AG04450 (cell line): ENCODE results near the gene PPARG. TPM values are rescaled to one million over a fixed set of nuclear protein-coding genes. Genes with fewer than 3 reads are reported as not detected.

Experiments
- CTCF ChIA-PET: fragments of 300-600, 350-600 bp; formaldehyde crosslinking; extraction: SDS; loops from one replicate; lab custom pipeline; 2022; ENCODE audit warnings: antibody characterized with exemption, inconsistent platforms; lab: Charles Lee
- POLR2A ChIA-PET: fragments of 350-600 bp; formaldehyde crosslinking; extraction: SDS; loops from one replicate; lab custom pipeline; 2021; ENCODE audit warnings: antibody characterized with exemption, inconsistent platforms; lab: Yijun Ruan, JAX
- DNase-seq: peaks from one replicate; pipeline ENCODE4 v3.0.0-alpha.2; 2011; ENCODE audit warnings: low read depth, low spot score
- H3K27ac ChIP-seq: one replicate; pipeline ENCODE4 v1.5.1; 2012; ENCODE audit warnings: low read depth, low read length, control low read depth
- H3K27me3 ChIP-seq: one replicate; pipeline ENCODE4 v1.6.0; 2012; ENCODE audit warnings: low read length; ENCODE audit not compliant: control insufficient read depth, insufficient read depth
- H3K4me3 ChIP-seq: 2 replicates; pipeline ENCODE4 v1.5.1; 2011; ENCODE audit warnings: mild to moderate bottlenecking, low read depth, low read length, control low read depth
- H3K9me3 ChIP-seq: 2 replicates; pipeline ENCODE4 v1.5.1; 2012; ENCODE audit warnings: low read length; ENCODE audit not compliant: control insufficient read depth, insufficient read depth
- polyA plus RNA-seq: library from polyadenylated mRNA; depleted of rRNA; stranded (reverse); fragments of >200 nt; gene quantifications from 2 replicates; pipeline ENCODE4 v1.2.3, GENCODE V29; 2011; rRNA removed
- small RNA-seq: library from RNA; depleted of rRNA; stranded (forward); fragments of <200 nt; gene quantifications from one replicate; pipeline ENCODE3, GENCODE V24; 2012; ENCODE audit warnings: low read depth; ENCODE audit not compliant: insufficient read length
- TF ChIP-seq, protein P1 (sequence below): IDR thresholded peaks from 2 replicates; pipeline ENCODE4 v1.5.1; 2011; ENCODE audit warnings: low read depth, low read length, control low read depth, inconsistent platforms

Gene PPARG
- polyA plus RNA-seq, 1 experiment = 33.8 TPM

GRCh38 chr3:12479919-12480427 lies 191.1 kb downstream of the PPARG start:
- no peak for DNase-seq
- CTCF ChIA-PET = interaction anchor here (0.6 to 7.6 kb wide), 73 partner anchors 8 to 654 kb away, joined by 3 to 353 read pairs (median 4); partner anchors contain the start of gene TAMM41
- no peaks in the 10 kb centered on the region; the same call in 1 of the 2 replicates for H3K9me3 ChIP-seq
- POLR2A ChIA-PET = interaction anchor here (0.7 to 1.0 kb wide), 2 partner anchors 283 to 292 kb away, joined by 4 read pairs; no protein-coding TSS in a partner anchor
- H3K27ac ChIP-seq = no peak overlapping the region
- H3K4me3 ChIP-seq = no peak overlapping the region
- TF ChIP-seq, protein P1, sequence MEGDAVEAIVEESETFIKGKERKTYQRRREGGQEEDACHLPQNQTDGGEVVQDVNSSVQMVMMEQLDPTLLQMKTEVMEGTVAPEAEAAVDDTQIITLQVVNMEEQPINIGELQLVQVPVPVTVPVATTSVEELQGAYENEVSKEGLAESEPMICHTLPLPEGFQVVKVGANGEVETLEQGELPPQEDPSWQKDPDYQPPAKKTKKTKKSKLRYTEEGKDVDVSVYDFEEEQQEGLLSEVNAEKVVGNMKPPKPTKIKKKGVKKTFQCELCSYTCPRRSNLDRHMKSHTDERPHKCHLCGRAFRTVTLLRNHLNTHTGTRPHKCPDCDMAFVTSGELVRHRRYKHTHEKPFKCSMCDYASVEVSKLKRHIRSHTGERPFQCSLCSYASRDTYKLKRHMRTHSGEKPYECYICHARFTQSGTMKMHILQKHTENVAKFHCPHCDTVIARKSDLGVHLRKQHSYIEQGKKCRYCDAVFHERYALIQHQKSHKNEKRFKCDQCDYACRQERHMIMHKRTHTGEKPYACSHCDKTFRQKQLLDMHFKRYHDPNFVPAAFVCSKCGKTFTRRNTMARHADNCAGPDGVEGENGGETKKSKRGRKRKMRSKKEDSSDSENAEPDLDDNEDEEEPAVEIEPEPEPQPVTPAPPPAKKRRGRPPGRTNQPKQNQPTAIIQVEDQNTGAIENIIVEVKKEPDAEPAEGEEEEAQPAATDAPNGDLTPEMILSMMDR = peak; percentile 76
- no peaks in the 10 kb centered on the region for H3K27me3 ChIP-seq

- Histone ChIP-seq H3K9me3 (no peaks in the 10 kb centered on the region; the same call in 1 of the 2 replicates), H3K27ac (no peak overlapping the region), H3K27me3 (no peaks in the 10 kb centered on the region), H3K4me3 (peak overlapping the region; percentile 65; the same call in 1 of the 2 replicates)
- TF ChIP-seq, protein P1 = no peak
- ChIA-PET POLR2A (interaction anchor here (2.5 kb wide), 1 partner anchor 25 kb away, joined by 17 read pairs; no protein-coding TSS in a partner anchor), CTCF (interaction anchor here (1.0 to 4.2 kb wide), 8 partner anchors 12 to 406 kb away, joined by 3 to 25 read pairs (median 6); no protein-coding TSS in a partner anchor)
- no peak for DNase-seq
Observed at GRCh38 chr3:12483410-12483809, 194.5 kb downstream of the PPARG start.

- ChIA-PET POLR2A (interaction anchor here (0.7 to 2.5 kb wide), 6 partner anchors 14 to 346 kb away, joined by 3 to 17 read pairs (median 4); no protein-coding TSS in a partner anchor), CTCF (interaction anchor here (0.5 to 4.2 kb wide), 14 partner anchors 11 to 1008 kb away, joined by 3 to 25 read pairs (median 5); no protein-coding TSS in a partner anchor)
- TF ChIP-seq, protein P1 = no peak
- peak overlapping the region; percentile 39 for H3K27ac ChIP-seq
- H3K4me3 ChIP-seq = peak overlapping the region; percentile 65
- no peak for DNase-seq
- H3K27me3 ChIP-seq = no peaks in the 10 kb centered on the region
- no peaks in the 10 kb centered on the region; the same call in 1 of the 2 replicates for H3K9me3 ChIP-seq
Observed at GRCh38 chr3:12483872-12484197, 195.0 kb downstream of the PPARG start.

Small RNA genes within 50 kb of the gene (small RNA-seq; reads per million reads assigned to genes)
- not detected for gene AC091492.1

Other genes starting within 250 kb of the PPARG start
- 2.9 and 3.6 TPM in 2 replicates for gene TIMP4, start 130.2 kb upstream of the PPARG start, polyA plus RNA-seq
- 8.9 and 11.0 TPM in 2 replicates for gene TSEN2, start 195.4 kb downstream of the PPARG start, polyA plus RNA-seq